ENCODE data around the gene LZIC. TPM values are rescaled to one million over a fixed set of nuclear protein-coding genes. Genes with fewer than 3 reads are reported as not detected.

The LZIC gene
- total RNA-seq: 28.7 and 37.6 TPM in 2 replicates

DNA sequence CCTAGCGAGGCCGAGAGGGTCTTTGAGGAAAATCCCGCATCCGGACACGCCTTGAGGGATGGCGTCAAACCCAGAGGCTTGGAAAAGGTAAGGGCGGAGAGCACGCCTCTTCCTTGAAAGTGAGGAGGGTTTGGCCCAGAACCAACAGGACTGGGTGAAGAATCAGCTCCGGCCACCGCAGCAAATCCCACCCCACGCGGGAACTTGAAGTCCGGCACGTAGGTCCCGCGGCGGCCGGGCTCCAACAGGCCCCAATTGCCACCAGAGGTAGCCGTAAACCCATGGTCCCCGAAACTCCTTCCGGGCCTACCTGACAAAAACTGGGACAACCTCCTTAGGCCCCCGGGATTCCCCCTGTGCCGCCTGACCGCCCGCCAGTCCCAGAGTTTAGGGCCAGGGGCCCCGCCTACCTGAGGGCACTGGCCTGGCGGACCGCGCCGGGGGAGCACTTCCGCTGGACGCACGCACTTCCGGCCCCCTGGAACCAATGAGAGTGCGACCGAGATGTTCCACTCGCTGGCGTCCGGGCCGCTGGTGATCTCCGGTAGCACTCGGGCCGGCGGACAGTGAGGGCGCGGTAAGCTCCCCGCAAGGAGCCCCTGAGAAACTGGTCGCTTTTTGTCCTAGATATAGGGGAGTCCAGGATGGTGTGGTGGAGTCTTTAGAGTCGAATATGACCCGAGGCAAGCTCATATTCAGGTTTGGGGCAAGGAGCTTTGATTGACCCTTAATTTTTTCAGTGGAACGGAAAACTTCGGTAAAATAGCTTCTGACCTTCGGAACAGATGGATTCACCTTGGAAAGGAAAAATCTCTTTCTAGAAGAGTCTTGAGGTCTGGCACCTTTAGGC, at the start of gene LZIC, which contains the start of gene NMNAT1:
TSS of gene LZIC (minus strand) at position 453 of the 850 bp plus-strand sequence. CDS start 6,772 bp downstream, outside the sequence.
TSS of gene NMNAT1 (plus strand) at position 537 of the 850 bp plus-strand sequence. CDS start 28,599 bp downstream, outside the sequence.
- H3K4me3 ChIP-seq (ENCODE audit: low read depth, low read length): peak within 1 kb of the TSS; percentile 97
- TF ChIP-seq, protein P1, sequence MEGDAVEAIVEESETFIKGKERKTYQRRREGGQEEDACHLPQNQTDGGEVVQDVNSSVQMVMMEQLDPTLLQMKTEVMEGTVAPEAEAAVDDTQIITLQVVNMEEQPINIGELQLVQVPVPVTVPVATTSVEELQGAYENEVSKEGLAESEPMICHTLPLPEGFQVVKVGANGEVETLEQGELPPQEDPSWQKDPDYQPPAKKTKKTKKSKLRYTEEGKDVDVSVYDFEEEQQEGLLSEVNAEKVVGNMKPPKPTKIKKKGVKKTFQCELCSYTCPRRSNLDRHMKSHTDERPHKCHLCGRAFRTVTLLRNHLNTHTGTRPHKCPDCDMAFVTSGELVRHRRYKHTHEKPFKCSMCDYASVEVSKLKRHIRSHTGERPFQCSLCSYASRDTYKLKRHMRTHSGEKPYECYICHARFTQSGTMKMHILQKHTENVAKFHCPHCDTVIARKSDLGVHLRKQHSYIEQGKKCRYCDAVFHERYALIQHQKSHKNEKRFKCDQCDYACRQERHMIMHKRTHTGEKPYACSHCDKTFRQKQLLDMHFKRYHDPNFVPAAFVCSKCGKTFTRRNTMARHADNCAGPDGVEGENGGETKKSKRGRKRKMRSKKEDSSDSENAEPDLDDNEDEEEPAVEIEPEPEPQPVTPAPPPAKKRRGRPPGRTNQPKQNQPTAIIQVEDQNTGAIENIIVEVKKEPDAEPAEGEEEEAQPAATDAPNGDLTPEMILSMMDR (IDR thresholded peaks at IDR 0.05; ENCODE audit: insufficient read depth, low read depth, low read length): no peak
- DNase-seq (ENCODE audit: low read depth): peak; percentile 96

DNA sequence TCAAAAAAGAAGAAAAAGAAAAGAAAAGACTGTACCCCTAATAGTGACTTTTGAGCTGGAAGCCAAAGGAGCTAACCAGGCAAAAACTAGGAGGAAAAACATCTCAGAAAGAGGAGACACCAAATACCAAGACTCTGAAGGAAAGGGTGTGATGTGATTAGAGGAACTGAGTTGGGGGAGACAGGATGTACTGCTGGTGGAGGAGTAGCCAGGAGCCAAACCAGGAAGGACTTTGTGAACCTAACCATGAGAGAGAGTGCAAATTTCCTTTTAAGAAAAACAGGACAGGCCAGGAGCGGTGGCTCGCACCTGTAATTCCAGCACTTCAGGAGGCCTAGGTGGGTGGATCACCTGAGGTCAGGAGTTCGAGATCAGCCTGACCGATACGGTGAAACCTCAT, 49.7 kb upstream of the LZIC start:
- H3K4me3 ChIP-seq (ENCODE audit: low read depth, low read length): no peak overlapping the region
- TF ChIP-seq, protein P1 (IDR thresholded peaks at IDR 0.05; ENCODE audit: insufficient read depth, low read depth, low read length): no peak
- DNase-seq (ENCODE audit: low read depth): no peak

DNA sequence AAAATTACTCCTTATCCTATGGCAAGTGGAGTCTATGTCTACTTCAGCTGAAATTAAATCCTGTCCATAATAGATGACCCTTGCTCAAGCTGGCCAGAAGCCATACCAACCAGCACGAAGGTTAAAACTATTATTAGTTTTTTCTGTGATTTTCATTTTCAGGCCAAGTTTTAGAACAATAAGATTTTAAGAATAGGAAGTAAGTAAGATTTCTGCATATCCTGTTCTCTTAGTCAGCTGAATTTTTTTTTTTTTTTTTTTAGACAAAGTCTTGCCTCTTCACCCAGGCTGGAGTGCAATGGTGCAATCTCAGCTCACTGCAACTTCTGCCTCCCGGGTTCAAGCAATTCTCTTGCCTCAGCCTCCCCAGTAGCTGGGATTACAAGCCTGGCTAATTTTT, 47.8 kb upstream of the LZIC start:
- no peak overlapping the region for H3K4me3 ChIP-seq (ENCODE audit: low read depth, low read length)
- DNase-seq (ENCODE audit: low read depth): no peak
- TF ChIP-seq, protein P1 (IDR thresholded peaks at IDR 0.05; ENCODE audit: insufficient read depth, low read depth, low read length): no peak

DNA sequence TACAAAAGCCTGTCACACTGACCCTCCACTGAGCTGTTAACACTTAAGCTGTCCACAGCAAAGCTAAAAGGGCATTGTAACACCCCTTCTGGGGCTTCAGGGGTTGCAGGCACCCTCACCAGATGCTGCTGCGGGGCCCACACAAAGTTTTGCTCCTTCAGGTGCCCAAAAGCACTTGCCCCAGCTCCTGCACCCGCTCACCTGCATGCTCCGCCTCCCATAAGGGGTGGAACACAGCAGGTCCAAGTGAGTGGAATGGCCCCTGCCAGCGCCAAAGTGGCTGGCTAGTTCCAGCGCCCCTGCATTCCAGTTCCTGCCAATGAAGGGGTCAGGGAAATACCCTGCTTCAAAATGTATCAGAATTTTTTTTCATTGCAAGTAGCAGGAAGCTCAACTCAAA, 46.6 kb upstream of the LZIC start:
- TF ChIP-seq, protein P1 (IDR thresholded peaks at IDR 0.05; ENCODE audit: insufficient read depth, low read depth, low read length): no peak
- H3K4me3 ChIP-seq (ENCODE audit: low read depth, low read length): no peak overlapping the region
- no peak for DNase-seq (ENCODE audit: low read depth)

DNA sequence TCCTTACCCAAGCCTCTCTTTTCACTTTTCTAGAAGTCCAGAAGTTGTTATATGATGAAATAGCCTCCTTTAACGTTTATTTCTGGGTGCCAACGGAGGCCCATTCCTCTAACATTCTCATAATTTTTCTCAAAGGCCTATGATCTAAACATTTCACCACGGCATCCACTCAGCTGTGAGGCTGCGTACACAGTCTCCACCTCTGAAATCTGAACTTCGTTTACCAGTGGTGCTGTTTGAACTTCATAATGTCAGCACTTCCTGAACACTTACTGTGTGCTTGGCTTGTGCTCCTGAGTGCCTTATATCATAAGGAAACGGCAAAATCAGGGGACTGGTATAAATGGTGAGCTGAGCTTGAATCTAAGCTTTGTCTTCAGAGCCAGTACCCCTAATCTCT, 41.8 kb upstream of the LZIC start:
- TF ChIP-seq, protein P1 (IDR thresholded peaks at IDR 0.05; ENCODE audit: insufficient read depth, low read depth, low read length): no peak
- peak; percentile 44 for DNase-seq (ENCODE audit: low read depth)
- no peak overlapping the region for H3K4me3 ChIP-seq (ENCODE audit: low read depth, low read length)

DNA sequence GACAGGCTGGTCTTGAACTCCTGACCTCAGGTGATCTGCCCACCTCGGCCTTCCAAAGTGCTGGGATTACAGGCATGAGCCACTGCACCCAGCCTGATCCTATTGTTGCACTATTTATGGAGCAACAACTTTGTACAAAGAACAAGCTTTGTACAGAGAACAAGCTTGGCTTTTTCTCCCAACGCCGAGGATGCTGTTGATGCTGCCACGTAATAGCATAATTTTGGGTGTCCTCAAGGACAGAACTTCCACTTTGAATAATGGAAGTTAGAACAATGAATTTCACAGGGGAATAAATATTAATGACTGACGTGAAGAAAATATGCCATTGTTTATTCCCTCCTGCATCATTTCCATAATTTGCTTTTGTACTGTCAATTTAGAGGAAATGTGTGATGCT, 41.1 kb upstream of the LZIC start:
- TF ChIP-seq, protein P1 (IDR thresholded peaks at IDR 0.05; ENCODE audit: insufficient read depth, low read depth, low read length): no peak
- no peak for DNase-seq (ENCODE audit: low read depth)
- no peak overlapping the region for H3K4me3 ChIP-seq (ENCODE audit: low read depth, low read length)

Data from fibroblast of villous mesenchyme (primary cell).